ENCODE measurements around the gene NR1D1. TPM values are rescaled to one million over a fixed set of nuclear protein-coding genes. Genes with fewer than 3 reads are reported as not detected.
A peak's percentile ranks its signal among the peaks of the same experiment; 100 is the strongest.

NR1D1 gene
- total RNA-seq, 1 experiment from 2014 or later = 10.7 TPM

GRCh38 chr17:40130352-40131042 is 30.1 kb upstream of the NR1D1 start:
- ChIA-PET CTCF (no interaction called here), POLR2A (ENCODE audit: unreplicated experiment) (interaction anchor here (0.6 kb wide), 1 partner anchor 89 kb away, joined by 4 read pairs; the partner anchor contains the start of gene WIPF2)
- Histone ChIP-seq H3K4me1 (replicated peaks; ENCODE audit: insufficient read depth) (no peaks in the 10 kb centered on the region), H2AFZ (no peak overlapping the region), H4K20me1 (ENCODE audit: insufficient read depth) (peaks cover 2% of the 10 kb centered on the region; the same call in 1 of the 2 replicates), H3K79me2 (ENCODE audit: low read depth) (peaks cover 15% of the 10 kb centered on the region), H3F3A (ENCODE audit: insufficient read depth, low read depth) (peaks cover 37% of the 10 kb centered on the region), H3K27ac (no peak overlapping the region), H3K27me3 (ENCODE audit: insufficient read depth, low read depth) (no peaks in the 10 kb centered on the region), H3K9me2 (ENCODE audit: insufficient read depth) (no peaks in the 10 kb centered on the region), H3K4me2 (no peak overlapping the region), H3K4me3 (no peak overlapping the region), H3K36me3 (ENCODE audit: low read depth) (peaks cover 72% of the 10 kb centered on the region), H3K9me3 (ENCODE audit: insufficient read depth, low read depth) (no peaks in the 10 kb centered on the region)
- intact Hi-C loops (cut with micrococcal nuclease; ENCODE audit: unreplicated experiment) = no loop called here
- no peak for DNase-seq
- no TSS peak for BruUV-seq (replicated peaks)
- TF ChIP-seq, protein P1, sequence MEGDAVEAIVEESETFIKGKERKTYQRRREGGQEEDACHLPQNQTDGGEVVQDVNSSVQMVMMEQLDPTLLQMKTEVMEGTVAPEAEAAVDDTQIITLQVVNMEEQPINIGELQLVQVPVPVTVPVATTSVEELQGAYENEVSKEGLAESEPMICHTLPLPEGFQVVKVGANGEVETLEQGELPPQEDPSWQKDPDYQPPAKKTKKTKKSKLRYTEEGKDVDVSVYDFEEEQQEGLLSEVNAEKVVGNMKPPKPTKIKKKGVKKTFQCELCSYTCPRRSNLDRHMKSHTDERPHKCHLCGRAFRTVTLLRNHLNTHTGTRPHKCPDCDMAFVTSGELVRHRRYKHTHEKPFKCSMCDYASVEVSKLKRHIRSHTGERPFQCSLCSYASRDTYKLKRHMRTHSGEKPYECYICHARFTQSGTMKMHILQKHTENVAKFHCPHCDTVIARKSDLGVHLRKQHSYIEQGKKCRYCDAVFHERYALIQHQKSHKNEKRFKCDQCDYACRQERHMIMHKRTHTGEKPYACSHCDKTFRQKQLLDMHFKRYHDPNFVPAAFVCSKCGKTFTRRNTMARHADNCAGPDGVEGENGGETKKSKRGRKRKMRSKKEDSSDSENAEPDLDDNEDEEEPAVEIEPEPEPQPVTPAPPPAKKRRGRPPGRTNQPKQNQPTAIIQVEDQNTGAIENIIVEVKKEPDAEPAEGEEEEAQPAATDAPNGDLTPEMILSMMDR (conservative IDR thresholded peaks at IDR 0.05) = no peak
- no peak for TF ChIP-seq EZH2 (IDR thresholded peaks at IDR 0.05; ENCODE audit: low read depth)

- BruUV-seq (replicated peaks) = no TSS peak
- ChIA-PET CTCF (interaction anchor here (0.6 kb wide), 1 partner anchor 20 kb away, joined by 7 read pairs; no protein-coding TSS in a partner anchor), POLR2A (ENCODE audit: unreplicated experiment) (interaction anchor here (0.6 kb wide), 1 partner anchor 30 kb away, joined by 4 read pairs; no protein-coding TSS in a partner anchor)
- Histone ChIP-seq H3K79me2 (ENCODE audit: low read depth) (peaks cover 25% of the 10 kb centered on the region), H2AFZ (no peak overlapping the region), H3K4me2 (no peak overlapping the region), H3K27me3 (ENCODE audit: insufficient read depth, low read depth) (no peaks in the 10 kb centered on the region), H3K27ac (no peak overlapping the region), H3K36me3 (ENCODE audit: low read depth) (peaks cover 65% of the 10 kb centered on the region), H4K20me1 (ENCODE audit: insufficient read depth) (peaks cover 11% of the 10 kb centered on the region; the same call in 1 of the 2 replicates), H3K9me3 (ENCODE audit: insufficient read depth, low read depth) (no peaks in the 10 kb centered on the region), H3F3A (ENCODE audit: insufficient read depth, low read depth) (peaks cover 28% of the 10 kb centered on the region), H3K9me2 (ENCODE audit: insufficient read depth) (no peaks in the 10 kb centered on the region), H3K4me3 (no peak overlapping the region), H3K4me1 (replicated peaks; ENCODE audit: insufficient read depth) (peaks cover 9% of the 10 kb centered on the region)
- TF ChIP-seq, protein P1 (conservative IDR thresholded peaks at IDR 0.05) = no peak
- no peak for TF ChIP-seq EZH2 (IDR thresholded peaks at IDR 0.05; ENCODE audit: low read depth)
- DNase-seq = no peak
- intact Hi-C loops (cut with micrococcal nuclease; ENCODE audit: unreplicated experiment) = no loop called here
Measured at GRCh38 chr17:40129498-40129897, 29.1 kb upstream of the NR1D1 start.

DNA sequence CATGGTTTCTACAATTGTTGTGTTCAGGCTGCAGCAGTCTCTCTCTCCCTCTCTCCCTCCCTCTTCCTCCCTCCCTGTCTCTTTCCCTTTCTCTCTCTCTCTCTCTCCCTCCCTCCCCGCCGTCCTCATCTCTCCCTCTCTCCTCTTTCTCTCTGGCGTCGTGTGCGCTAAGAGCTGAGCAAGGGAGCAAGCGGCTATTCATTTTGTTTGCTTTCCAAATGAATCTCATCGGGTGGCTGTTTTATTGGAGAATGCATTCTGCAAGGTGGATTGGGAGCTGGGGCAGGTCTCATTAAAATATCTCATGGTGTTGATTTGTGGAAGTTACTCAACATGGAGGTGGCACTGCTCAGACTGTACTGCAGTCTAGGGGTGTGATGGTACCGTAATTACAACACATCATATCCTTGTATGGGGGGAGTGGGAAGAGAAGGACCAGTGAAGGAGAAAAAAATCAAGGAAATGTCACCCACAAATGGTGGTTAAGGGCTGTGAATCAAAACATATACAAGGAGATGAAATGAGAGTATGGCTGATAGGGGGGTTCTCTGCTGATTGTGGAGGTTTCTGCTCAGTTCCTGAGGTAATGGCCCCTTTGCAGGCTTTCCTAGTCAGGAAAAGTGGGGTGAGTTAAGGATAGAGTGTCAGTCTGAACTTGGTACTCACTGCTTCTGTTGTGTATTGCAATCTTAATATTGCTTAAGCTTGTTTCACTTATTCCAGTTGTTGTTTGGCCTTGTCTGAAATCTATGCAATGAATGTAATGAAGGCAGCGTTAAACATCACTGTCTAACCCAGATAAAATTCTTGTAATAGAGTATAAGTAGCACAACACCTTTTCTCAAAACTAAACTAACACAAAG is 24.1 kb upstream of the NR1D1 start:
- POLR2A ChIA-PET (ENCODE audit: unreplicated experiment) = interaction anchor here (0.6 to 0.8 kb wide), 2 partner anchors 8 to 24 kb away, joined by 3 to 5 read pairs; partner anchors contain the start of gene NR1D1
- Histone ChIP-seq H3K36me3 (ENCODE audit: low read depth) (peaks cover 21% of the 10 kb centered on the region), H3K4me3 (peak overlapping the region; percentile 90), H3K9me3 (ENCODE audit: insufficient read depth, low read depth) (no peaks in the 10 kb centered on the region), H3K4me2 (peak overlapping the region; percentile 97), H3K27ac (no peak overlapping the region), H3K79me2 (ENCODE audit: low read depth) (peaks cover 66% of the 10 kb centered on the region), H2AFZ (no peak overlapping the region), H3K9me2 (ENCODE audit: insufficient read depth) (no peaks in the 10 kb centered on the region), H3K27me3 (ENCODE audit: insufficient read depth, low read depth) (no peaks in the 10 kb centered on the region), H3F3A (ENCODE audit: insufficient read depth, low read depth) (peaks cover 7% of the 10 kb centered on the region), H3K4me1 (replicated peaks; ENCODE audit: insufficient read depth) (peaks cover 26% of the 10 kb centered on the region), H4K20me1 (ENCODE audit: insufficient read depth) (peaks cover 14% of the 10 kb centered on the region; the same call in 1 of the 2 replicates)
- TF ChIP-seq, protein P1 (conservative IDR thresholded peaks at IDR 0.05) = no peak
- no peak for TF ChIP-seq EZH2 (IDR thresholded peaks at IDR 0.05; ENCODE audit: low read depth)
- intact Hi-C loops (cut with micrococcal nuclease; ENCODE audit: unreplicated experiment) = no loop called here
- TSS peak; percentile 28 for BruUV-seq (replicated peaks)
- DNase-seq = no peak
- CTCF ChIA-PET = interaction anchor here (0.7 to 2.6 kb wide), 2 partner anchors 11 to 50 kb away, joined by 3 to 10 read pairs; no protein-coding TSS in a partner anchor
